Smooth muscle cell (in vitro differentiated cells): ENCODE measurements around the gene HORMAD2. TPM values are rescaled to one million over a fixed set of nuclear protein-coding genes. Genes with fewer than 3 reads are reported as not detected.
"Not testable (repeated sequence)": the region's sequence is repeated elsewhere in the genome, so short reads cannot be mapped to it uniquely, and the experiment has no call there.

Source experiments
- DNase-seq: peaks from one replicate; lab custom pipeline; 2025; ENCODE audit not compliant: unreplicated experiment; lab: John Stamatoyannopoulos, UW
- H2AFZ ChIP-seq: fragments of 200-600 bp; sonication (generic); 2 replicates; pipeline ENCODE4 v1.6.0; 2016; ENCODE audit warnings: antibody characterized with exemption, low read depth, mild to moderate bottlenecking
- H3F3A ChIP-seq: fragments of 200-600 bp; sonication (generic); 2 replicates; pipeline ENCODE4 v1.6.0; 2017; ENCODE audit warnings: antibody characterized with exemption, low read depth
- H3K27ac ChIP-seq: fragments of 200-600 bp; sonication (generic); 2 replicates; pipeline ENCODE4 v1.5.1; 2016; ENCODE audit warnings: low read depth, mild to moderate bottlenecking
- H3K27me3 ChIP-seq: fragments of 200-600 bp; sonication (generic); 2 replicates; pipeline ENCODE4 v1.6.1; 2016; ENCODE audit warnings: low read depth, mild to moderate bottlenecking
- H3K36me3 ChIP-seq: fragments of 200-600 bp; sonication (generic); 2 replicates; pipeline ENCODE4 v1.5.1; 2016; ENCODE audit warnings: low read depth
- H3K4me1 ChIP-seq: fragments of 200-600 bp; sonication (generic); 2 replicates; pipeline ENCODE4 v1.5.1; 2016; ENCODE audit warnings: low read depth
- H3K4me2 ChIP-seq: fragments of 200-600 bp; sonication (generic); 2 replicates; pipeline ENCODE4 v1.6.0; 2016; ENCODE audit warnings: mild to moderate bottlenecking
- H3K4me3 ChIP-seq: fragments of 200-600 bp; sonication (generic); 2 replicates; pipeline ENCODE4 v1.5.1; 2016; ENCODE audit warnings: mild to moderate bottlenecking
- H3K79me2 ChIP-seq: fragments of 200-600 bp; sonication (generic); 2 replicates; pipeline ENCODE4 v1.6.0; 2016; ENCODE audit warnings: low read depth, mild to moderate bottlenecking
- H3K9ac ChIP-seq: fragments of 200-600 bp; sonication (generic); 2 replicates; pipeline ENCODE4 v1.6.0; 2016; ENCODE audit warnings: low read depth
- H3K9me3 ChIP-seq: fragments of 200-600 bp; sonication (generic); replicated peaks from 2 replicates; pipeline ENCODE4 v1.5.1; 2016; ENCODE audit warnings: low read depth
- H4K20me1 ChIP-seq: fragments of 200-600 bp; sonication (generic); 2 replicates; pipeline ENCODE4 v1.6.0; 2016; ENCODE audit warnings: low read depth
- WGBS: methylation state at CpG from one replicate; pipeline ENCODE4 v1.1.7; 2016; ENCODE audit warnings: low lambda C conversion rate; 5-methylcytosine and 5-hydroxymethylcytosine counted together
- polyA plus RNA-seq: library from polyadenylated mRNA; unstranded; fragments of >200 nt; fragmentation: Nextera tagmentation; extraction: Ambion mirVana; gene quantifications from 2 replicates; pipeline ENCODE4 v1.2.1, GENCODE V29; 2016
- total RNA-seq: library from RNA; depleted of rRNA; stranded (reverse); fragments of >200 nt; gene quantifications from 2 replicates; pipeline ENCODE4 v1.2.3, GENCODE V29; 2014
- TF ChIP-seq, protein P1 (sequence below): fragments of 200-600 bp; sonication (generic); IDR thresholded peaks from 2 replicates; pipeline ENCODE4 v1.5.1; 2017; ENCODE audit warnings: borderline replicate concordance, mild to moderate bottlenecking, antibody characterized with exemption; ENCODE audit not compliant: insufficient read depth, poor library complexity, severe bottlenecking

HORMAD2 gene
- total and polyA plus RNA-seq, 2 experiments from 2014 or later: 1.4 TPM; not detected in 1

DNA sequence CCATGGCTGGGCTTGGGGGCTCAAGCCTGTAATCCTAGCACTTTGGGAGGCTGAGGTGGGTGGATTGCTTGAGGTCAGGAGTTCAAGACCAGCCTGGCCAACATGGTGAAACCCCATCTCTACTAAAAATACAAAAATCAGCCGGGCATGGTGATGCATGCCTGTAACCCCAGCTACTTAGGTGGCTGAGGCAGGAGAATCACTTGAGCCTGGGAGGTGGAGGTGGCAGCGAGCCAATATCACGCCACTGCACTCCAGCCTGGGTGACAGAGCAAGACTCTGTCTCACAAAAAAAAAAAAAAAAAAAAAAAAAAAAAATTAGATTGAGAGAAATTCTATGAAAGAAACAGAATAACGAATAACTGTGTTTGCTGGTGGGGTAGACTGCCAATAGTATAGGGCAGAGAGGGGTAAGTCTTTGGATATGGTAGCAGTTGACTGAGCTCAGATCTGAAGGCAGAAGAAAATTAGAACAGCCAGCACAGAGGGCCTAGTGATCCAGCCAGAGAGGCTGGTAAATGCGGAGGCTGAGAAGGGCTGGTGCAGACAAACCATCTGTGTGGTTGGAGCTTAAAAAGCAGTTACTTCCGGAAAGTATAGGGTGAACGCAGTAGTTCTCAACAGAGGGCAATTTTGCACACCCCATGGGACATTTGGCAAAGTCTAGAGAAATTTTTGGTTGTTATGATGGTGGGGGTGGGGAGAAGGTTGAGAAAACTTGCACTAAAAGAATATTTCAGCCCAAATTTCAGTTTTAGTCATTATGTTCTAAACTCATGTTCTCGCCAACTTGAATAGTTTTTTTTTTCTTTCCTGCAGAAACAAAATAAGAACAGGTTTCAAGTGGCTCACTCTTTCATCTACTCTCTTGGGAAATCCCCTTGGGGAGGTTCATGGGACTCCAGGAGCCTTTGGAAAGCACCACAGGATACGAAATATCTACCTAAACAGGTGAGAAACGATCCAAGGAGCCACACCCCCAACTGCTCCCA is 1.6 kb upstream of the HORMAD2 start:
- no peaks in the 10 kb centered on the region for H3K36me3 ChIP-seq
- peaks cover 23% of the 10 kb centered on the region for H3K27me3 ChIP-seq
- no peak overlapping the region for H3K4me2 ChIP-seq
- H4K20me1 ChIP-seq: no peaks in the 10 kb centered on the region
- 84% methylated on average over 10 of the region's 10 CpGs for WGBS
- no peaks in the 10 kb centered on the region for H3K4me1 ChIP-seq
- no peak overlapping the region for H3K9ac ChIP-seq
- no peaks in the 10 kb centered on the region for H3K9me3 ChIP-seq
- DNase-seq: no peak
- H3K27ac ChIP-seq: no peak overlapping the region
- H3K4me3 ChIP-seq: no peak overlapping the region
- TF ChIP-seq, protein P1, sequence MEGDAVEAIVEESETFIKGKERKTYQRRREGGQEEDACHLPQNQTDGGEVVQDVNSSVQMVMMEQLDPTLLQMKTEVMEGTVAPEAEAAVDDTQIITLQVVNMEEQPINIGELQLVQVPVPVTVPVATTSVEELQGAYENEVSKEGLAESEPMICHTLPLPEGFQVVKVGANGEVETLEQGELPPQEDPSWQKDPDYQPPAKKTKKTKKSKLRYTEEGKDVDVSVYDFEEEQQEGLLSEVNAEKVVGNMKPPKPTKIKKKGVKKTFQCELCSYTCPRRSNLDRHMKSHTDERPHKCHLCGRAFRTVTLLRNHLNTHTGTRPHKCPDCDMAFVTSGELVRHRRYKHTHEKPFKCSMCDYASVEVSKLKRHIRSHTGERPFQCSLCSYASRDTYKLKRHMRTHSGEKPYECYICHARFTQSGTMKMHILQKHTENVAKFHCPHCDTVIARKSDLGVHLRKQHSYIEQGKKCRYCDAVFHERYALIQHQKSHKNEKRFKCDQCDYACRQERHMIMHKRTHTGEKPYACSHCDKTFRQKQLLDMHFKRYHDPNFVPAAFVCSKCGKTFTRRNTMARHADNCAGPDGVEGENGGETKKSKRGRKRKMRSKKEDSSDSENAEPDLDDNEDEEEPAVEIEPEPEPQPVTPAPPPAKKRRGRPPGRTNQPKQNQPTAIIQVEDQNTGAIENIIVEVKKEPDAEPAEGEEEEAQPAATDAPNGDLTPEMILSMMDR: no peak
- H2AFZ ChIP-seq: no peak overlapping the region
- no peaks in the 10 kb centered on the region for H3K79me2 ChIP-seq
- H3F3A ChIP-seq: no peaks in the 10 kb centered on the region

DNA sequence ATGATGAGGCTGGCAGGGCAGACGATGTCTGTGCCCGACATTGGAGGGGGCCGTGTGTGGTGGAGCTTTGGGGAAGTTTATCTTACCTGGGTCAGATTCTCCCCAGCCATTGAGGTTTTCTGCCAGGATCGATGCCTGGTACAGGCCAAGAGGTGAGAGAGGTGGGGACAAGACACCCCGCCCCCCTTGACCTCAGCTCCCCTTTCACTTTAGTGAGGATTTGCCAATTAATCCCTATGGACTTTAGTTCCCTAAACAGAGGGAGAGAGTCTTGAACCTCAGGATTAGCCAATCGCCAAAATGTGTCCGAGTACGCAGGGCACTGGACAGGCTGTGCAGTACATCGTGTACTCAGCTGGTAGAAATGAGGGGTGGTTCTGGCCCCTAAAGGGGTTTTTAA is 541 bp downstream of the HORMAD2 start:
- Histone ChIP-seq H3K27me3 (peaks cover 6% of the 10 kb centered on the region), H2AFZ (peak overlapping the region; percentile 91), H3K4me1 (no peaks in the 10 kb centered on the region), H3K9me3 (no peaks in the 10 kb centered on the region), H3K27ac (no peak overlapping the region), H3K79me2 (no peaks in the 10 kb centered on the region), H3F3A (no peaks in the 10 kb centered on the region), H3K36me3 (no peaks in the 10 kb centered on the region), H4K20me1 (no peaks in the 10 kb centered on the region), H3K9ac (peak overlapping the region; percentile 70), H3K4me2 (peak overlapping the region; percentile 96), H3K4me3 (no peak overlapping the region)
- 96% methylated on average over 9 of the region's 9 CpGs for WGBS
- DNase-seq: no peak
- TF ChIP-seq, protein P1: no peak

DNA sequence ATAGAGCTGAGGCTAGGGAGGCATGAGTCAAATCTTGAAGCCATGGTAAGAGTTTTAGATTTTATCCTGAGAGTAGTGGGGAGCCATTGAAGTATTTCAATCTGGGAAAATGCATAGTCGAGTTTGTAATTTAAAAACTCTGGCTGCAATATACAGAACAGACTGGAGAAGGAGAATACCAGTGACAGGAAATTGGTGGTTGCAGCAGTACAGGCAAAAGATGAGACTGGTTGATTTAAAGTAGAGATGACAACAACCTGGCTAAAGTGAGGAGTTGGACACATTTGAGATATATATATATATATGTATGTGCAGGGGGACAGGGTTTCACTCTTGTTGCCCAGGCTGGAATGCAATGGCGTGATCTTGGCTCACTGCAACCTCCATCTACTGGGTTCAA is 6.2 kb downstream of the HORMAD2 start:
- H3K9ac ChIP-seq: no peak overlapping the region
- 88% methylated on average over 2 of the region's 2 CpGs for WGBS
- H4K20me1 ChIP-seq: no peaks in the 10 kb centered on the region
- TF ChIP-seq, protein P1: no peak
- no peaks in the 10 kb centered on the region for H3K27me3 ChIP-seq
- DNase-seq: no peak
- H3K4me3 ChIP-seq: no peak overlapping the region
- H3K9me3 ChIP-seq: no peaks in the 10 kb centered on the region
- H2AFZ ChIP-seq: no peak overlapping the region
- no peak overlapping the region for H3K27ac ChIP-seq
- no peaks in the 10 kb centered on the region for H3K36me3 ChIP-seq
- no peaks in the 10 kb centered on the region for H3F3A ChIP-seq
- H3K4me2 ChIP-seq: no peak overlapping the region
- no peaks in the 10 kb centered on the region for H3K4me1 ChIP-seq
- no peaks in the 10 kb centered on the region for H3K79me2 ChIP-seq

DNA sequence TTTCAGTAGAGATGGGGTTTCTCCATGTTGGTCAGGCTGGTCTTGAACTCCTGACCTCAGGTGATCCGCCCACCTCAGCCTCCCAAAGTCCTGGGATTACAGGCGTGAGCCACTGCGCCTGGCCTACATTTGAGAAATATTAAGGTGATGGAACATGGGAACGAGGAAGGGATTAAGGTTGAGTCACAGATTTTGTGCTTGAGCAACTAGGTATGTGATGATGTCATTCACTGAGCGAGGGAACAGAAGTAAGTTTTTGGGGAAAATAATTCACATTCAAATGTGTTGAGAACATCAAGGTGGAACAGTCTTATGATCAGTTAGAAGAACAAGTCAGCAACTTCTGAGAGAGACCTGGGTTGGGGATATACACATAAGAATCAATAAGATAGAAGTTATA is 6.8 kb downstream of the HORMAD2 start:
- not testable (repeated sequence) for H3F3A ChIP-seq, H3K27ac ChIP-seq, H2AFZ ChIP-seq, H3K9ac ChIP-seq, H3K36me3 ChIP-seq, H3K79me2 ChIP-seq, H3K27me3 ChIP-seq, H3K4me2 ChIP-seq, H3K9me3 ChIP-seq, H4K20me1 ChIP-seq, DNase-seq, H3K4me3 ChIP-seq, H3K4me1 ChIP-seq
- 65% methylated on average over 5 of the region's 5 CpGs for WGBS
